SW480 (cell line): ENCODE results near the gene TTC39C.

ENCODE experiments used
- DNase-seq: peaks from one replicate; pipeline ENCODE4 v3.0.0-alpha.2; 2016; ENCODE audit warnings: low spot score

The TTC39C gene

DNA sequence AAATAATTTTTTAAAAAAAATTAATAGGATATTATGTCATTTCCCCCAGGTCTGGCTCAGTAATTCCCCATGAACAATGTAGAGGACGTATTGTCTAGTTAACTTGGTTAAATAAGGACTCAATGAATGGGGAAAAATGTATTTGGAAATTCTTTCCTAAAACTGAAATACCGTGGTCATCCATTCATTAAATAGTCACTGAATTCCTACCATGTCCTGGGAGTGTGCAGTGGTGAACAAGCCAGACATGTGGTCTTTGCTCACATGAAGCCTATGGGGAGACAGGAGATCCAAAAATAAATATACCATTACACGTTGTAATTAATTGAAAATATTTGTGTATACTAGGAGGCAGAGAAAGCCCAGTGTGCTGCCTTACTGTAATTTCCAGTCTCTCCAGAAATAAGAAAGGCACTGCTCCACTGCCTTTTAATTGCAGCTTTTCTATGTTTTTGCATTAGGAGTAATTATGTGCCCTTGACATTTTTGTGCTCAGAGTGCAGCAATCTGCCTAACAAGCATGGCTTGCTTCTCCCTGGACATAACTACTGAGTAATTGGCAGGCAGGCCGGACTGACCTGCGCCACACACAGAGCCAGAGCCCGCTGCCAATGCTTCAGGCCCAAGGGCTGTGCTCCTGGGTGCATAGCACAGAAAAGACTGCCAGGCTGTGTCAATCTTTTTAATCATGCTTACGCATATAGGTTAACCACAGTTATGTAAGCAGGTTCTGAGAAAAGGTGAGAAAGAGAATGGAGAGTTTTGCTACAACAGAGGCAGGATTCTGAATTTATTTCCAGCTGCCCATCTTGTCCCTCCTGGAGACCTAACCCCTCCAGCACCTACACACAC is 22.2 kb upstream of the TTC39C start:
- DNase-seq: peak; percentile 33

DNA sequence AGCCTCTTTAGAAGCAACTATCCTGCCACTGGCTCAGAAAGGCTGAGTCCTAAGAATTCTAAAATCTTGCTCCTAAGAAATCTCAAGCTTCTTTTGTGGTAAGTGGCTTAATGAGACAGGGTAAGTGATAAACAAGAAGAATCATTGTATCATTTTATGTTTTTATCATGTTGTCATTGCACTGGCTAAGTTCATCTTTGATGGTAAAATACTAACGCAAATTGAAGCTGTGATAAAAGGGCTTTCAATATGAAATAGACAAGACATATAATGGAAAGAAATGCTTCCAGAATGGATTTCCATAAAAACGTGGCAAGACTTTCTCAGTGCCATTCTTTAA is 21.6 kb upstream of the TTC39C start:
- DNase-seq: no peak

DNA sequence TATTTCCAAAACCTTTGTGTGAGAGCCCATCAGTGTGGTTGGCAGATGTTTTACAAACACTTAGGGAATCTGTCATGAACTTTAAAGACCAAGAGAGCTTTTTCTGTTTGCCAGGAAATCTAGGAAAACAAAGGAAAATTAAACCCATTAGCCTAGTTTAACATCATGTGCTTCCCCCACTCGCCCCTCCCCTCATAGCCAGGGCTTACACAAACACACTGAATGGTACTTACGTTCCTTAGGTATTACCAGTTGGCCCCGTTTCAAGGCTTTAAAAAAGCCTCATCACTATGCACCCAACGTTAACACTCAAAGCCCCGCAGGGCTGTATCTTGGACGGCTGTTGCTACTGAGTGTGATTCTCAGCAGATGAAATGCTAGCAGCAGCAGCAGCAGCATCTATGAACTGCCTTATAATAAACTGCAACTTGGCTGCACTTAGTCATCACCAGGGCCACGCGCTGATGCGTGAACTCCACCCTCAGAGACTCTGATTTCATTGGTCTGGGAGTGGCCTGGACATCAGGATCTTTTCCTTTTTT is 20.1 kb upstream of the TTC39C start:
- DNase-seq: peak; percentile 52

DNA sequence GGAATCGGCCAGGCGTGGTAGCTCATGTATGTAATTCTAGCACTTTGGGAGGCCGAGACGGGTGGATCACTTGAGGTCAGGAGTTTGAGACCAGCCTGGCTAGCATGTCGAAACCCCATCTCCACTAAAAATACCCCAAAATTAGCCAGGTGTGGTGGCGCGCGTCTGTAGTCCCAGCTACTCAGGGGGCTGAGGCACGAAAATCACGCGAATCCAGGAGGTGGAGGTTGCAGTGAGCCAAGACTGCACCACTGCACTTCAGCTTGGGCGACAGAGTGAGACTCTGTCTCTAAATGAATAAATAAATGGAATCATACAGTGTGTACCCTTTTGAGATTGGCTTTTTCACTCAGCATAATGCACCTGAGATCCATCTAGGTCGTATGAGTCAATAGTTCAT is 19.4 kb upstream of the TTC39C start:
- DNase-seq: no peak

DNA sequence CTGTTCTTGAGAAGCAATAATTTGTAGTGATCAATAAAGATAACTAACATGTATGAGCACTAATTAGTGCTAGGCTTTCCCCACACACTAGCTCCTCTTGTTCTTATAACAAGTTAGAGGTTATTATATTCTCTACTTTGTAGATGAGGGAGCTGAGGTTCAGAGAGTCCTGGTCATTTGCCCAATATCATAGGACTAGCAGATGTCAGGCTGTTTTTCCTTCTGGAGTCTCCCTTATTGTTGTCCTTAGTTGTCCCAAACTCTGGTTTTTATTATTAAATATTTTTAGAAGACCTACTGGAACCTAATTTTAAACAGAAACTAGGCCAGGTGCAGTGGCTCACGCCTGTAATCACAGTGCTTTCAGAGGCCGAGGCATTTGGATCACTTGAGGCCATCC is 16.5 kb upstream of the TTC39C start:
- no peak for DNase-seq

DNA sequence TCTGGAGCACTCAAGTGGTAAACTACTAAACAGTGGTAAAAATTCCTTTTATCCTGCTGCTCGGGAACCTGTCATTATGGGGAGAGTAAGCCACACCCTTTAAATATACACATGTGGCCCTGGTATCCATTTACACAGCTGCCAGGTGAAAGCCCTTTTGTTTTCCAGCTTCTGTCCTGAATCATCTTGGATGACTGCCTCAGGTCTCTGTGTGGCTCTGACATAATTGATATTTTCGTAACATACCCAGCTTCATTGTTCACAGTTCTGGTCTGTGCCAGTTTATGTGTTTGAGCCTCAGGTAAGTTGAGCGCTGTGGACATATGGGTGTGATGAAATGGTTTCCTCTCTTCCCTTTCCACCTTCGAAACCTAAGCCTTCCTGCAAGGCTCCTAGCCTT is 15.7 kb upstream of the TTC39C start:
- DNase-seq: peak; percentile 98

DNA sequence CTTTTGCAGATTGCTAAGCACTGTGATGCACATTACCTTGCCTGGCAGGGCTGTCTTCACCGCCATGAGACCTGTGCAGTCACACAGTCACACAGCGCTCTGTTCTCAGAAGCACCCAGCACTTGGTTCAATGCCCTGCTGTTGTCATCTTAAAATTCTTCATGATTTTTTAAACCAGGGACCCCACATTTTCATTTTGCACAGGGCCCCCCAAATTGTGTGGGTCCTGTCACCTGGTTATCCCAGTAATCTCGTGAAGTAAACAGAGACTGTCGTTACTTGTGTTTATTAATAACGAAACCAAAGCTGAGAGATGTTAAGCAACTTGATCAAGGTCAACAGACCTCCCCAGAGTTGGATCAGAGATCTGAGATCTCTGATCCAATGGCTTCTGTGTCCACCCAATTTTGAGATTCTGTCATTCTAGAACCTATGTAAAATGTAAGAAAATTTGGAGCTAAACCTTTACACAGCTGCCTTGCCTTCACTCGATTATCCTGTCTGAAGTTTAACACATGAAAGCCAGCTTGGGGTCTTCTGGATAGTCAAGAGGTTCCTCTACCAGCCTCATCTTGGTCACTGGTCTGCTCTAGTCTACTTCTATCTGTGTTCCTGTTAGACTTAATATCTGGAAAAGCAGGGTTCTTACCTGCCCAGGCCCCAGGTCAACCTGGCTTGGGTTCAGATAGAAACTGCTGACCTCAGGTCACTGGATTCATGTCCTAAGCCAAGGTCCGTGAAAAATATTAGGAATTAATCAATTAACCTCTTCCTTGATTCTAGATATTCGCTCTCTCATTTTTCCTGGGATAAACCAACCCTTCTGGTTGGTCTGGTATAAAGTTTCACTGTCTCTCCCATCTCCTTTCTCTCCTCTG is 13.7 kb upstream of the TTC39C start:
- DNase-seq: no peak

DNA sequence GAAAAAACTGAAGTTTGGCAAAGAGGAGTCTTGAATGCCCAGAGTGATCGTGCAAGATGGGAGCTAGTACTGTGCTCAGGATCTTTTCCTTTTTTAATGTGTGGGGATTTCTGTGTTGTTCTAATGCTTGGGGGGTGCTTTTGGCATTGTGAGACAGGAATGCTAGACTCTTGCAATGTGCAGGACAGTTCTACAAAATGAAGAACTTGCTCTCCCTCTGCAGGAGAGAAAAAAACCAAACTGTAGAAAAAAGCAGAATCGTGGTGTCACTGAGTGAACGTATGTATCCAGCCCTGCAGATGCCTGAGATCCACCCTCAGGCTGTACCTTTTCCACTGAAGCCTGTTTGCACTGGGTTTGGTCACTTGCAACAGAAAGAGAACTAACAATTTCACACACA is 12.1 kb upstream of the TTC39C start:
- DNase-seq: peak; percentile 16

DNA sequence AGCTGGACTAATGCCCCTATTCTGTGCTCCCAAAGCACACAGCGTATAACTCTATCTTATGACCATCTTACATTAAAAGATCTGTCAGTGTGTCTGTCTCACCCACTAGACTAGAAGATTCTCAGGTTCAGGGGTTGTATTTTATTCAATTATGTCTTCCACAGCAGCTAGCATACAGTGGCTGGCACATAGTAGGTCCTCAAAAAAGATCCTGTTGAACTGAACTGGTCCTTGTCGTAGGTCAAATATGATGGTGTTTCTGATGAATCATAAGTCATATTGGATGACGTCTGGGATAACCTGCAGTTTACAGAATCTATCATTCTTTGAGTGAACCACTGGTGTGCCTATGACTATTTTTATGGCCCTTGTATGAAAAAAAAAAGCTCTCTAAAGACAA is 11.3 kb upstream of the TTC39C start:
- no peak for DNase-seq

DNA sequence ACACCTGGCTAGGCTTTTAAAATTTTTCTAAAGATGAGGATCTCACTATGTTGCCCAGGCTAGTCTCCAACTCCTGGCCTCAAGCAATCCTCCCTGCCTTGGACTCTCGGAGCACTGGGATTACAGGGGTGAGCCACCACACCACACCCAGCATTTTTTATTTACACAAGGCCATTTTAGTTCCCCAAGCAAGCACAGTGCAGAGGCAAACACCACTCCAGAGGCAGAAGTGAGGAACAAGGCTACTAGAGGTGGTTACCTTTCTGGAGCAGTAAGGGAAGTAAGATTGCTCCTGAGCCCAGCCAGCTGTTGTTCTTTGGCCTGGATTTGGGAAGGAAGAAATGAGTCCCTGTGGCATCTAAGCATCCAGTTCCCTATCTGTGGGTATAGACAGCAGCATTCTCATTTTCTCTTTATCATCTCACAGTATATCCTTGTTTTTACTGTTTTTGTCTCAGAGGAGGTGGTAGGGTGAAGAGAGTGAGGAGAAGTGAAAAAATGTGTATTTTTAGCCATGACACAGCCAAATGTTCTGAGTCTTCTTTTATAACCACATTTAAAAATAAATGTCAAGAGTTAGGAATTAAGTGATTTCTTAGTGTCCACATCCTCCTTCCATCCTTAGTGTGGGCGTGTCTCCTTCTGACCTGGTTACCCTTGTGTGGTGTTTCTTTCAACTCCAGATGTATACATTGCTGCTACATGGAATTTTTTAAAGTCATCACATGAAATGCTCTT is 10.5 kb upstream of the TTC39C start:
- DNase-seq: no peak

DNA sequence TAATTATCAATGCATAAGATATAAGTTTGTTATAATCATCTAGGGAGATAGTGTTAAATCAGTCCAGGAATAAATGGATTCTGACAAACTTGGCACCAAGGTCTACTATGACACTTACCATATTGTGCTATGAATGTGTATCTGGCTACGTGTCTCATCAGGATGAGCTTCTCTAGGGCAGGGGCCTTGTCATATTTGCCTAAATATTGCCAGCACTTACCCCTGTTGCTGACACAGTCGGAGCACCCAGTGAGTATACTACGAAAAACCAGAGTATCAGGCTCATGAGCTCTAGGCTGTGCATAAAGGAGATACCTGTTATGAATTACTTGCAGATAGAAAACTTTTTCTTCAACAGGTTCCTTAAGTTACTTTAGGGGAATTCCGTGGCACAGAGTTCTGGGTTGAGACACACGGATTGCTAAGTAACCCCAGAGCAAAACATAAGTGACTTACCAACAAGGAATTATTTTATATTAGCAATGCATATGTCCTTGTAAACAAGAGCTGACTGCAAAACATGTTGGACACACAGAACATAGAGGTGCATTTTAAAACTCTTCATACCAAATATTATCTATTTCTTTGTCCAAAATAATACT is 7.7 kb upstream of the TTC39C start:
- no peak for DNase-seq

DNA sequence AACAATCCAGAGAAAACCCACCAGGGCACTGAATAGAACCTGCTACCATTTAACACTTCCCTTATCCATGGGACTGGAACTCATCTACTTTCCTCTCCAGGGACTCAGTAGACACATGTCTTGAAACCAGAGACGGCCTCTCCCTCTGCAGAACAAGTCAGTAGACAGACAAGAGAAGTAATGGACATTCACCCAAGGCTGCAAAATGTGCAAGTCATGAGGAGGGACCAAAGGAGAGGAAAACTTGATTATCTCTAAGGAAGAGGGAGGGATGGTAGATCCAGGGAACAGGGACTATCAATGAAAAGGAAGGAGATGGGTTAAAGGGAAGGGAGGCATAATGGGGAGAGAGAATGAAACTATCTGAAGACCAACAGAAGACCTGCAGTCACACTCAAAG is 5.3 kb upstream of the TTC39C start:
- DNase-seq: no peak

DNA sequence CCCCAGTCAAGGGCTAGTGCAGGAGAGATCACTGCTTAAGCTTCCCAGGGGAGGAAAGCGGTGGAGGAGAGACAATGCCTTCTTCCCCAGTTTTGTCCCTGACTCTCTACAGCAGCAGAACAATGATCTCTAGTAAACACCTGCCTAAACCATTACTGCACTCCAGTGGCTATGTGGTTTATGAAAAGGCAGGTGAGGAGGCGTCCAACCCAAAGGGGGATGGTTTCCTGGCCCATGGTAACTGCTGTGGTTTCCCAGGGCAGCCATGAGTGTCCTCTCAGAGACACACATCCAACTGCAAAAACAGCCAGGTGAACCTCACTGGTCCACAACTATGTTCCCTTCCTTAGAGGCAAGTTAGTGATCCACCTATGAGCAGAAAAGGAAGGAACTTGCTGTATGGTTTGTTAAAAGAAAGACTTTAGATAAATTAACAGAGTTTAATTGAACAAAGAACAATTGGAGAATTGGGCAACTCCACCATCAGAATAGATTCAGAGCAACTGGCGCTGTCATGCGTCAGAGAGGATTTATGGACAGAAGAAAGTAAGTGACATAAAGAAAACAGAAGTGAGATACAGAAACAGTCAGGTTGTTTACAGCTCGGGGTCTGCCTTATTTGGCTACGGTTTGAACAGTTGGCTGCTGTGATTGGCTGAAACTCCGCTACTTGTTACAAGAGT is 4.8 kb upstream of the TTC39C start:
- peak; percentile 88 for DNase-seq

DNA sequence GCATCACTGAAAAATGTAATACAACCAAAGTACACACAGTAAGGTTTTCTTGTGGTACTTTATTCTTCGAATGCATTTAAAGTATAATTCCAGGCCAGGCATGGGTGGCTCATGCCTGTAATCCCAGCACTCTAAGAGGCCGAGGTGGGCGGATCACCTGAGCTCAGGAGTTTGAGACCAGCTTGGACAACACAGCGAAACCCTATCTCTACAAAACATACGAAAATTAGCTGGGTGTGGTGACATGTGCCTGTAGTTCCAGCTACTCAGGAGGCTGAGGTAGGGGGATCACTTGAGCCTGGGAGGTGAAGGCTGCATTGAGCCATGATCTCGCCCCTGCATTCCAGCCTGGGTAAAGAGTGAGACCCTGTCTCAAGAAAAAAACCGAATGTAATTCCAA is 3.9 kb upstream of the TTC39C start:
- no peak for DNase-seq

DNA sequence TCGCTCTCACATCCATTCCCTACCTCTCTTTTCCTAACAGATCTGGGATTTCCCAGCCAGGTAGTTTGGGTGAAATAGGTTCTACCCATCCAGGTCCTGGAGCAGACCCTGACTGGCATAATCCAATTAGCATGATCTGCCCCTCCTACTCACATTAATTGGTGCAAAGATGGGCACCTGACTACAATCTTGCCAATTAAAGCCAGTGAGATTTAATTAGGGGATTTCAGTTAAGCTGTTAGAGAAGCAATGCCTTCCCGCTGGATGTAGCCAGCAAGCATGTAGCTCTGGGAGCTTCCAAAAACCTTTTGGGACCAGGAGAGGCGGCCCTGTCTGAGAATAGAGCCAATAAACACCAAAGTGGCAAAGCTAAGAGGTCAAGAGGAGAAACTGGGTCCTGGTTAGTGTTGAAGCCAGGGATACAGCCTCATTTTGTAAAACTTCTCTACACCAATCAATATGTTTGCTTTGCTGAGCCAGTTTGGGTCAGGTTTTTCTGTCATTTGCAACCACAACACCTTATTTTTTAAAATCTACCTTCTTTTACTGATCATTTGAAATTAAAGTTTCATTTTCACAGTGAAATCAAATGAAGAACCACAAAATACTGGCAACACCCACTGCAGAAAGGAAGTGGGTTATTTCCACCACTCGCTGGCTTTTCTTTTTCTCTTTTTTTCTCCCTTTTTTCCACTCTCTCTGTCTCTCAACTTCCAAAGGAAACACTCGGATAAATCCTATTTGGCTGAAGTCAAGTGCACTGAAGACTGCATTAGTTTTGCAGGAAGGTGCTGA is 3.2 kb upstream of the TTC39C start:
- no peak for DNase-seq

DNA sequence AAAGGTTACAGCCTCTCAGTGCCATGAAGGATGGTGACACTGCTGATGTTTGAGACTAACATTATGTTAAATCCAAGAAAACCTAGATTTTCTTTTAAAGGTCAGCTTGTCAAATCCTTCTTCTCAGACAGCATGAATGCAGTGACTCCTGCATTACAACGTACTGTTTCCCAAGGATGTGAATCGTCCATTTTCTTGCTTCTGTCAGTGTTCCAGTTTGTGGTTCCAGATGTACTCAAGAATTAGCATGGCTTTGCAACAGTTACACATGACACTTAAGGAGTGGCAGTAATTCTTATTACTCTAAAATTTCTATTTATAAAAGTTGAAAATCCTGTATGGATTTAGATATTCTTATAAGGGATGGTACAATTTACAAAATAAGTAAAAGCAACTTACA is 1.5 kb upstream of the TTC39C start:
- DNase-seq: no peak

DNA sequence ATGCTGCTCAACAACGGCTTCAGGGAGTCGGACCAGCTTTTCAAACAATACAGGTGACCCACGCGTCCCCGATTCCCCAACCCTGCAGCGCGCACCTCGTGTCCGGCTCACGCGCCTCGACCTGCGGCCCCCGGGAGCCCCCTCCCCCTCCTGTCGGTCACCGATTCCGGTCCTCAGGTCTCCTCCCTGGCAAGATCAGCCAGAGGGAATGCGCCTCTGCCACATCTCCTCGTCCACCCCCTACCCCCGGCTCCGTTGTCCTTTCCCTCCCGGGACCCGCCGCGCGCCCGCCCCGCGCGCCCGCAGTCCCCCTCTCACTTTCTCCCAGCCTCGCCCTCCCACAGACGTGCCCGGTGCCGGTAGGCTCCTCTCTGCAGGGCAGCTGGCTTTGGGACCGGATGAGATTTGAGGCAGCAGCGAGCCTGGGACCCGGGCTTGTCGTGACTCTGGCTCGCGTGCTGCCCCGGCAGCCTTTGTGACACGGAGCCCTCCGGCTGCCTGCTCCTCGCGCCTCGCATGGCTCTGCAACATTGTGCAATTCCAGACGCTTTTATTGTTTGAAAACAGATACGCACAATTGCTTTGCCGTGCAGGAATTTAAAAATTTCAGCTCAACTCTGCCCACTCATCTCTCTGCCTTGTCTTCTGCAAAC is 558 bp downstream of the TTC39C start:
- peak; percentile 63 for DNase-seq

DNA sequence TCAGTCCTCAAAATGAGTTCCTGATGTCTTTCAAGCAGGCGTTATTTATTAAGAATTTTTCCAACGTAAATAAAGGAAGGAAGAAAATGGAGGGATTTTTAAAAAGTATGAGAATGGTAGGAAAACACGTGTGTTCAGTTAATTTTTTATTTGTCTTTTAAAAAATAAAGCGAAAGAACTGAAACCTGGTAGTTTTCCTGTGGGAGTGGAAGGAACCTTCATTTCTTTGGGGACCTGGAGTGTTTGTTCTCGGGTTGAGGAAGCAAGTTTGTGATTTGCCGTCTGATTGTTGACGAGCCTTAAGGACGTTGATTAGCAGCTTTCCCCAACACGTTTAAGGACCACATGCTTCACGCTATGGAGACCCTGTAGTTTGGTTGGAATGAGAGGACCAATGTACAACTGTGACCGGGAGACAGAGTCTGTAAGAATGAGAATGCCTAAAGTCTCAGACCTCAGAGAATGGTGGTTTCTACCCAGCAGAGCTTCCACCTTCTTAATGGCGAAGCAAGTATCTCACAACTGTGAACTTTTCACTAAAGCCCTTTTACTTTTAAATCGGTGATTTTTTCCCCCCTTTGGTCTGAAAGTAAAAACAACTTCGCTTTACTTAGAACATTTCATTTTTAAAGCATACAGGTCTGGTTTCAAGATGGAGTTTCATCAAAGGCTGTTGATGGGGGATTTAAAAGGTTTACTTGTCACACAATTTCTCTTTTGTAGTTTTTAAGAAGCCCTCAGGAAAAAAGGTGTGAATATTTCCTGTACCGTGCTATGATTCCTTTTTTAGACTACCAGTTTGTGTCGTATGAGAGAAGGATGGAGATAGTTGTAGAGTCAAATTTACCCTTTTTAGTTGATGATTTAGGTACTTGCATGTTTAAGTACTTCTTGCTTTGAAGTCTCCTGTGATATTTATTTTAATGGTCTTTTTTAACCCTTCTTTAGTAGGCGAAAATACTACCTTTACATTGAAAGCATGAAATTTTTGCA is 1.4 kb downstream of the TTC39C start:
- peak; percentile 11 for DNase-seq

DNA sequence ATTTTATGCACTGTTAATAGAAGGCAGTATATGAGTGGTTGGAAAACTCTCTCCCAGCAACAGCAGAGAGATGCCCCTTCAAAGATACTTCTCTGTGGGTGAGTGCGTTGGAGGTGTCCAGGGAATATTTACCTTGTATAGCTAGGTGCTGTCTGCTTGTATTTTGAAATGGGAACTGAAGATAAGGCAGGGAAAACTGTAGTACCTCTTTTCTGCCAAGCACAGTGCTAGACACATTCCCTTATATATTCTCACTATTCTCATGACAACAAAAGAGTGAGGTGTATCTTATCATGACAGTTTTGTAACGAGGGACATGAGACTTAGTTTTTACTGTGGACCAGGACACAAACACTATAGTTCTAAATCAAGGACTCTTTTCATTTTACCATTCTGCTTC is 2.1 kb downstream of the TTC39C start:
- peak; percentile 79 for DNase-seq
